Choroid plexus epithelial cell (primary cell): ENCODE data around the gene PDCD1.
A peak's percentile ranks its signal among the peaks of the same experiment; 100 is the strongest.

Source experiments
- DNase-seq: peaks from one replicate; pipeline ENCODE4 v3.0.0-alpha.2; 2010; ENCODE audit warnings: low read depth
- H3K4me3 ChIP-seq: 2 replicates; pipeline ENCODE4 v1.5.1; 2011; ENCODE audit warnings: low read depth, mild to moderate bottlenecking, control low read depth, low read length, moderate library complexity
- CTCF ChIP-seq: conservative IDR thresholded peaks from 2 replicates; pipeline ENCODE4 v1.5.1; 2011; ENCODE audit warnings: low read depth, mild to moderate bottlenecking, control low read depth, inconsistent platforms, low read length, moderate library complexity

PDCD1 gene

GRCh38 chr2:241865957-241866789 lies 7.5 kb upstream of the PDCD1 start:
- no peak for TF ChIP-seq CTCF
- peak; percentile 43 for DNase-seq

GRCh38 chr2:241865416-241865956 lies 6.8 kb upstream of the PDCD1 start:
- no peak overlapping the region for H3K4me3 ChIP-seq
- no peak for DNase-seq
- TF ChIP-seq CTCF = no peak

More at GRCh38 chr2:241865957-241866789, 7.5 kb upstream of the PDCD1 start:
- H3K4me3 ChIP-seq = no peak overlapping the region

- no peak overlapping the region for H3K4me3 ChIP-seq
- no peak for TF ChIP-seq CTCF
- DNase-seq = no peak
Measured at GRCh38 chr2:241864850-241865213, 6.1 kb upstream of the PDCD1 start.

GRCh38 chr2:241864168-241864849 lies 5.6 kb upstream of the PDCD1 start:
- TF ChIP-seq CTCF = no peak
- H3K4me3 ChIP-seq = no peak overlapping the region
- no peak for DNase-seq

- peak; percentile 56 for DNase-seq
- H3K4me3 ChIP-seq = no peak overlapping the region
- no peak for TF ChIP-seq CTCF
Measured at GRCh38 chr2:241863536-241863954, 4.9 kb upstream of the PDCD1 start.

- no peak for DNase-seq
- H3K4me3 ChIP-seq = no peak overlapping the region
- no peak for TF ChIP-seq CTCF
Measured at GRCh38 chr2:241862775-241863535, 4.3 kb upstream of the PDCD1 start.
